Parathyroid adenoma (tissue), 2 donors: ENCODE measurements around the gene SYT13.

Experiments used
- H2AFZ ChIP-seq: fragments of 300-600 bp; sonication (generic); one replicate; pipeline ENCODE4 v1.7.0; 2017; ENCODE audit warnings: antibody characterized with exemption, mild to moderate bottlenecking
- H3K27ac ChIP-seq: fragments of 300-600 bp; sonication (generic); one replicate; pipeline ENCODE4 v1.7.0; 2017
- H3K27me3 ChIP-seq: fragments of 300-600 bp; sonication (generic); one replicate; pipeline ENCODE4 v1.7.0; 2017; ENCODE audit warnings: low read length; ENCODE audit not compliant: control insufficient read depth, insufficient read depth
- H3K36me3 ChIP-seq: fragments of 300-600 bp; sonication (generic); one replicate; pipeline ENCODE4 v1.7.0; 2017; ENCODE audit warnings: low read length; ENCODE audit not compliant: control insufficient read depth, insufficient read depth
- H3K4me1 ChIP-seq: fragments of 300-600 bp; sonication (generic); one replicate; pipeline ENCODE4 v1.7.0; 2017; ENCODE audit warnings: control low read depth
- H3K4me2 ChIP-seq: fragments of 300-600 bp; sonication (generic); one replicate; pipeline ENCODE4 v1.7.0; 2017; ENCODE audit warnings: low read length
- H3K4me3 ChIP-seq: fragments of 300-600 bp; sonication (generic); one replicate; pipeline ENCODE4 v1.7.0; 2017; ENCODE audit warnings: low read depth, low read length
- H3K79me2 ChIP-seq: fragments of 300-600 bp; sonication (generic); one replicate; pipeline ENCODE4 v1.7.0; 2017; ENCODE audit warnings: control low read depth
- H3K9ac ChIP-seq: fragments of 300-600 bp; sonication (generic); one replicate; pipeline ENCODE4 v1.7.0; 2017; ENCODE audit warnings: mild to moderate bottlenecking
- H3K9me3 ChIP-seq: fragments of 300-600 bp; sonication (generic); one replicate; pipeline ENCODE4 v1.7.0; 2017; ENCODE audit warnings: low read length; ENCODE audit not compliant: control insufficient read depth
- TF ChIP-seq, protein P1 (sequence below): fragments of 300-600 bp; sonication (generic); IDR thresholded peaks from one replicate; pipeline ENCODE4 v1.7.0; 2017; ENCODE audit warnings: antibody characterized with exemption, mild to moderate bottlenecking
- donor health status: primary hyperparathyroidism.

Gene SYT13

DNA sequence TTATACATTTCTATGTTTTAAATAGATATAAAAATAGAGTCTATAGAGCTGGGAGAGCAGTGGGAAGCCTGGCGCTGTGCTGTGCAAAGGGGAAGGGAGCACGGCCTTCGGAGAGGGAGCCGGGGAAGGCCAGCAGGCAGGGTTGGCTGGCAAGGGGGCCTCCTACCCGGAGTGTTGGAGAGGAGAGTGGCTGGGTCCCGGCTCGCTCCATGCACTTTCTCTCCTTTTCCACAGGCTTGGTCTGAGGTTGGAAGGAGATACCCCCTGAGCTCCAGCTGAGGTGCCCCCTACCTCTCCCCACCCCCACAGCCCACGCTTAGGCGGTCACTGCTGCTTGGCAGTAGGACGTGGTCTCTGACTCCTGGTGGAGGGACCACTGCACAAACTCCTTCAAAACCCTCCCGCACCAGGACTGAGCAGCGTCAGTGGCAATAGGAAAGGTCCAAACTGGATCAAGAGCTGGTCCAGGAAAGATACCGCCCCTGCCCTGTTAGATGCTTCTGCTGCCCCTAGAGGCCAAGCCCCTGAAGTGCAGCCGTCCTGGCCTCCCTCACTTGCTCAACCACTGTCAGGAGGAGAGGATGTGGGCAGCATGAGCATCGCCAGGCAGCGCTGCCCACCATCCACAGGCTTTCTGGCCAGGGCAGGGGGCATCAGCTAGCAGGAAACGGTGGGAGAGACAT lies 52.9 kb downstream of the SYT13 start:
- H3K27me3 ChIP-seq, result no peaks in the 10 kb centered on the region
- no peaks in the 10 kb centered on the region for H3K9me3 ChIP-seq
- H3K9ac ChIP-seq, result no peak overlapping the region
- H3K4me2 ChIP-seq, result no peak overlapping the region
- H3K79me2 ChIP-seq, result no peaks in the 10 kb centered on the region
- H3K4me3 ChIP-seq, result no peak overlapping the region
- no peak overlapping the region for H2AFZ ChIP-seq
- no peaks in the 10 kb centered on the region for H3K36me3 ChIP-seq
- TF ChIP-seq, protein P1, sequence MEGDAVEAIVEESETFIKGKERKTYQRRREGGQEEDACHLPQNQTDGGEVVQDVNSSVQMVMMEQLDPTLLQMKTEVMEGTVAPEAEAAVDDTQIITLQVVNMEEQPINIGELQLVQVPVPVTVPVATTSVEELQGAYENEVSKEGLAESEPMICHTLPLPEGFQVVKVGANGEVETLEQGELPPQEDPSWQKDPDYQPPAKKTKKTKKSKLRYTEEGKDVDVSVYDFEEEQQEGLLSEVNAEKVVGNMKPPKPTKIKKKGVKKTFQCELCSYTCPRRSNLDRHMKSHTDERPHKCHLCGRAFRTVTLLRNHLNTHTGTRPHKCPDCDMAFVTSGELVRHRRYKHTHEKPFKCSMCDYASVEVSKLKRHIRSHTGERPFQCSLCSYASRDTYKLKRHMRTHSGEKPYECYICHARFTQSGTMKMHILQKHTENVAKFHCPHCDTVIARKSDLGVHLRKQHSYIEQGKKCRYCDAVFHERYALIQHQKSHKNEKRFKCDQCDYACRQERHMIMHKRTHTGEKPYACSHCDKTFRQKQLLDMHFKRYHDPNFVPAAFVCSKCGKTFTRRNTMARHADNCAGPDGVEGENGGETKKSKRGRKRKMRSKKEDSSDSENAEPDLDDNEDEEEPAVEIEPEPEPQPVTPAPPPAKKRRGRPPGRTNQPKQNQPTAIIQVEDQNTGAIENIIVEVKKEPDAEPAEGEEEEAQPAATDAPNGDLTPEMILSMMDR, result peak; percentile 66
- H3K4me1 ChIP-seq, result no peaks in the 10 kb centered on the region
- no peak overlapping the region for H3K27ac ChIP-seq

DNA sequence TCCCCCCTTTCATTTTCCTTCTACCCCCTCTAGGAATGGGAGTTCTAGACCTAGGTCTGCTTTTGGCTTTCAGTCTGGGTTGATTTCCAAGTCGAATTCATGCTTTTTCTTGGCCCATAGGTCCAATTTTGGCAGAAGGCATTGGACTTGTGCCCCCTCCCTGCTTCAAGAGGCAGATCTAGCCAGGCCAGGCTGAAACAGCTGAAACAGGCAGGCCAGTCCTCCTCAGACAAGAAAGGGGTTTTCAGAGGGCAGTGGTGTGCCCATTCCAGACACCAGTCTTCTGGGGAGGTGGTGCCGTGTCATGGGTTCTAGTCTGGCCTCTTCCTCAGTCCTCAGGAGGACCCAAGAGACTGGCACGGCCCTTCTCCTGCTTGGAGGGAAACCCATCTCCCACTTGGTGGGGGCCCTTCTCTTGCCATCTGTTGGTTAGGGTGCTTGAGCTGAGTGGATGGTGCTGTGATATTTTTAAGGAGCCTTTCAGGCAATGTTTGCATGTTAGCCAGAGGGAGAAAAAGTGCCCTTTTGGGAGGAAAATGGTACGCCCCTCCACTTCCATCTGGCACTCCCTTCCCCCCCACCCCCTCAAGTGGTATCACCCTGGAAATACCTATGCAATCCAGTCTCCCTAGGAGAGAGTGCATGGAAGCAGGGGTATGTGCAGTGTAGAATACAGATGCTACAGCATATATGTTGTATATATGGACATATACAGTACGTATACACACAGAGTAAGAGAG lies 53.6 kb downstream of the SYT13 start:
- TF ChIP-seq, protein P1, result no peak
- no peak overlapping the region for H3K4me3 ChIP-seq

DNA sequence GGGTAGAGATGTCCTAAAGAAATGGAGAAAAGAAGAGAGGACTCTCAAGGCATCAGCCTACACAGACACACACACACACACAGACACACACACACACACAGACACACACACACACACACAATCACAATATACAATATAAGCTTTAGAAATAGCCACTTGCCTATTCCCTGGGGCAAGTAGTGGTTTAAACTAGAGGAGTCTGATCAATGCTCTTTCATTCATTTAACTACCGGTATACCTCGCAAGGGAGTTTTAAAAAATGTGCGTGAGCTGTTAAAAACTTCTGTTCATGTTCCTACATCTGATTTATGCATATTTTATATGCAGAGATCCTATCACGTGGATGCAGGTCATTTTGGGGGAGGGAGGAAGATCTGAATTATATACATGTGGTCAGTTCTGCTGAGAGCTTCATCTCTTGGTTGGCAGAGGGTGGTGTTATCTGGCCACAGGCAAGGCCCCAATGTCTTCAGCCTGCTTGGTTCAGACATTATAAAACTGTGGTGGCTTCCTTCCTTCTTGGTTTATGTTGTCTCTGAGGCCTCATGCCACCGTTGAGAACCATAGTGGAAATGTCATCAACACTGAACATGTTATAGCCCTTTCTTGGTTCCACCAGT lies 56.6 kb downstream of the SYT13 start:
- no peaks in the 10 kb centered on the region for H3K36me3 ChIP-seq
- no peak overlapping the region for H3K4me2 ChIP-seq
- H2AFZ ChIP-seq, result no peak overlapping the region
- no peak overlapping the region for H3K4me3 ChIP-seq
- H3K9ac ChIP-seq, result no peak overlapping the region
- no peaks in the 10 kb centered on the region for H3K4me1 ChIP-seq
- no peaks in the 10 kb centered on the region for H3K27me3 ChIP-seq
- no peaks in the 10 kb centered on the region for H3K9me3 ChIP-seq
- no peak overlapping the region for H3K27ac ChIP-seq
- TF ChIP-seq, protein P1, result no peak
- H3K79me2 ChIP-seq, result no peaks in the 10 kb centered on the region

More for the DNA sequence above, 53.6 kb downstream of the SYT13 start:
- Histone ChIP-seq H3K36me3 (no peaks in the 10 kb centered on the region), H3K4me1 (no peaks in the 10 kb centered on the region), H3K9me3 (no peaks in the 10 kb centered on the region), H3K27ac (no peak overlapping the region), H3K9ac (no peak overlapping the region), H3K79me2 (no peaks in the 10 kb centered on the region), H3K27me3 (no peaks in the 10 kb centered on the region), H3K4me2 (no peak overlapping the region), H2AFZ (no peak overlapping the region)

DNA sequence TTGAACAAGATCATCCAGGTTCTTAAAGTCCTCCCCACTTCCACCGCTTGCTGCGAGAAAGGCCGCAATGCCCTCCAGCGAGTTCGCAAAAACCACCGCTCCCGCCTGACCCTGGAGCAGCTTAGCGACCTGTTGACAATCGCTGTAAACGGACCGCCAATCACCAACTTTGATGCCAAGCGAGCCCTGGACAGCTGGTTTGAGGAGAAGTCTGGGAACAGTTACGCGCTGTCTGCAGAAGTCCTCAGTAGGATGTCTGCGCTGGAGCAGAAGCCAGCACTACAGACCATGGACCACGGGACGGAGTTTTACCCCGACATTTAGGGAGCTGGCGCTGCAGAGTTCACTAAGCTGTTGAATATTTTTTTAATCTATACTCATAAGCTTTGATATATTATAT lies 58.3 kb downstream of the SYT13 start:
- H2AFZ ChIP-seq, result no peak overlapping the region
- H3K9me3 ChIP-seq, result no peaks in the 10 kb centered on the region
- H3K27ac ChIP-seq, result no peak overlapping the region
- no peaks in the 10 kb centered on the region for H3K79me2 ChIP-seq
- H3K4me1 ChIP-seq, result no peaks in the 10 kb centered on the region
- H3K9ac ChIP-seq, result no peak overlapping the region
- TF ChIP-seq, protein P1, result no peak
- no peaks in the 10 kb centered on the region for H3K27me3 ChIP-seq
- H3K4me2 ChIP-seq, result no peak overlapping the region
- no peak overlapping the region for H3K4me3 ChIP-seq
- no peaks in the 10 kb centered on the region for H3K36me3 ChIP-seq
